HCT116 (cell line): ENCODE data around the gene CDR2. TPM values are rescaled to one million over a fixed set of nuclear protein-coding genes. Genes with fewer than 3 reads are reported as not detected.

Experiments
- ATAC-seq: fragments of 200-7000 bp; cut with Tn5 transposase; 2 replicates; pipeline ENCODE4 v1.9.1; 2020; ENCODE audit warnings: mild to moderate bottlenecking, moderate library complexity
- BruUV-seq: library from RNA; stranded (reverse); fragments of 400-500 nt; replicated peaks from 2 replicates; lab custom pipeline; 2021; lab: Mats Ljungman, UMichigan
- CTCF ChIA-PET: fragments of 300-600 bp; sonication (Branson Sonifier 250); formaldehyde crosslinking; loops from one replicate; lab custom pipeline; 2021; ENCODE audit warnings: antibody characterized with exemption; lab: Charles Lee
- POLR2A ChIA-PET: fragments of 300-600, 350-600 bp; sonication (Branson Sonifier 250); formaldehyde crosslinking; loops from one replicate; lab custom pipeline; 2021; ENCODE audit warnings: antibody characterized with exemption; lab: Charles Lee
- RAD21 ChIA-PET, 2 experiments: fragments of 300-600 bp; sonication (Branson Sonifier 250); formaldehyde crosslinking; loops; one replicate each; lab custom pipeline; 2023; ENCODE audit warnings: low total read pairs in 2 of 2; ENCODE audit not compliant: uncharacterized antibody in 2 of 2, unreplicated experiment in 2 of 2, low non-redundant PET in 1 of 2; lab: Charles Lee
- DNase-seq: peaks from one replicate; pipeline ENCODE4 v3.0.0-alpha.2; 2010; ENCODE audit warnings: low read depth, low spot score
- H2AFZ ChIP-seq: fragments of 200-600 bp; shearing (Covaris generic), sonication (generic); 2 replicates; pipeline ENCODE4 v1.6.1; 2017; ENCODE audit warnings: low read depth, mixed run types, mixed read lengths, antibody characterized with exemption, low read length; ENCODE audit not compliant: poor library complexity, severe bottlenecking
- H3K27ac ChIP-seq: 2 replicates; pipeline ENCODE4 v1.5.1; 2012; ENCODE audit warnings: low read depth, low read length
- H3K27me3 ChIP-seq: fragments of 200-600 bp; sonication (generic); 2 replicates; pipeline ENCODE4 v1.6.1; 2016; ENCODE audit warnings: mixed run types, low read length, mixed read lengths; ENCODE audit not compliant: insufficient read depth
- H3K36me3 ChIP-seq, 2 experiments: fragments of 200-500 bp in 1 of 2; fragments of 200-600 bp in 1 of 2; sonication (Bioruptor generic) in 1 of 2; sonication (generic) in 1 of 2; 2 replicates each; pipeline versions ENCODE4 v1.5.1 to v1.6.1; 2014 to 2016; ENCODE audit warnings: low read length in 2 of 2, inconsistent platforms in 1 of 2, mixed read lengths in 1 of 2, mixed run types in 1 of 2; ENCODE audit not compliant: insufficient read depth in 2 of 2, control insufficient read depth in 1 of 2
- H3K4me1 ChIP-seq, 2 experiments: fragments of 200-600 bp in 1 of 2; sonication (generic) in 1 of 2; 2 replicates each; pipeline versions ENCODE4 v1.5.1 to v1.6.1; 2012 to 2017; ENCODE audit warnings: low read length in 2 of 2, inconsistent platforms in 1 of 2, mild to moderate bottlenecking in 1 of 2, mixed read lengths in 1 of 2, mixed run types in 1 of 2, moderate library complexity in 1 of 2; ENCODE audit not compliant: insufficient read depth in 2 of 2, control insufficient read depth in 1 of 2
- H3K4me2 ChIP-seq: fragments of 200-600 bp; sonication (generic); 2 replicates; pipeline ENCODE4 v1.6.1; 2017; ENCODE audit warnings: mixed run types, low read length, mixed read lengths
- H3K4me3 ChIP-seq, 2 experiments: fragments of 200-600 bp in 1 of 2; sonication (generic) in 1 of 2; replicated peaks in 1 of 2; 2 replicates each; pipeline ENCODE4 v1.5.1; 2011 to 2016; ENCODE audit warnings: low read length in 2 of 2, control low read depth in 1 of 2, low read depth in 1 of 2, mild to moderate bottlenecking in 1 of 2, mixed read lengths in 1 of 2, mixed run types in 1 of 2
- H3K79me2 ChIP-seq: fragments of 200-600 bp; sonication (generic); 2 replicates; pipeline ENCODE4 v1.6.1; 2017; ENCODE audit warnings: mild to moderate bottlenecking, mixed run types, low read length, moderate library complexity, mixed read lengths; ENCODE audit not compliant: insufficient read depth
- H3K9ac ChIP-seq: fragments of 200-600 bp; sonication (generic); 2 replicates; pipeline ENCODE4 v1.6.1; 2016; ENCODE audit warnings: low read length, mixed read lengths
- H3K9me2 ChIP-seq: fragments of 200-600 bp; sonication (generic), shearing (Covaris generic); 2 replicates; pipeline ENCODE4 v1.6.1; 2017; ENCODE audit warnings: mixed run types, mild to moderate bottlenecking, moderate library complexity; ENCODE audit not compliant: insufficient read depth
- H3K9me3 ChIP-seq, 2 experiments: fragments of 200-500 bp in 1 of 2; fragments of 200-600 bp in 1 of 2; sonication (Bioruptor generic) in 1 of 2; sonication (generic) in 1 of 2; 2 replicates each; pipeline ENCODE4 v1.6.1; 2014 to 2017; ENCODE audit warnings: low read length in 2 of 2, mixed read lengths in 2 of 2, inconsistent platforms in 1 of 2, low read depth in 1 of 2, mild to moderate bottlenecking in 1 of 2, mixed run types in 1 of 2, moderate library complexity in 1 of 2; ENCODE audit not compliant: control insufficient read depth in 1 of 2, insufficient read depth in 1 of 2
- H4K20me1 ChIP-seq: fragments of 200-600 bp; sonication (generic), shearing (Covaris generic); 2 replicates; pipeline ENCODE4 v1.6.1; 2017; ENCODE audit warnings: mixed run types, mild to moderate bottlenecking, moderate library complexity; ENCODE audit not compliant: insufficient read depth
- ATF3 ChIP-seq: IDR thresholded peaks from 2 replicates; pipeline ENCODE4 v1.6.1; 2012
- CEBPB ChIP-seq: IDR thresholded peaks from 2 replicates; pipeline ENCODE4 v1.6.1; 2012; ENCODE audit warnings: low read depth
- EZH2 ChIP-seq: fragments of 200-600 bp; sonication (generic); IDR thresholded peaks from 2 replicates; pipeline ENCODE4 v1.6.1; 2017; ENCODE audit warnings: antibody characterized with exemption, mixed run types
- FOSL1 ChIP-seq: IDR thresholded peaks from 2 replicates; pipeline ENCODE4 v1.6.1; 2012; ENCODE audit warnings: low read depth
- JUND ChIP-seq: IDR thresholded peaks from 2 replicates; pipeline ENCODE4 v1.6.1; 2012
- POLR2AphosphoS5 ChIP-seq: IDR thresholded peaks from 2 replicates; pipeline ENCODE4 v1.6.1; 2011; ENCODE audit warnings: mild to moderate bottlenecking, low read depth, low read length, moderate library complexity
- SIN3A ChIP-seq: IDR thresholded peaks from 2 replicates; pipeline ENCODE4 v1.6.1; 2012; ENCODE audit warnings: low read depth
- SP1 ChIP-seq: IDR thresholded peaks from 2 replicates; pipeline ENCODE4 v1.6.1; 2012; ENCODE audit warnings: low read depth
- SRF ChIP-seq: IDR thresholded peaks from 2 replicates; pipeline ENCODE4 v1.6.1; 2012; ENCODE audit warnings: low read depth
- TCF7L2 ChIP-seq: IDR thresholded peaks from 2 replicates; pipeline ENCODE4 v1.7.0; 2011; ENCODE audit warnings: borderline replicate concordance, inconsistent platforms; ENCODE audit not compliant: insufficient read depth, insufficient read length; ENCODE audit errors: extremely low read depth
- ZFX ChIP-seq: fragments of 450-650 bp; IDR thresholded peaks from 2 replicates; pipeline ENCODE4 v1.6.1; 2017
- intact Hi-C: fragments of 100-400 bp; cut with micrococcal nuclease; formaldehyde crosslinking; loops from 2 replicates; pipeline ENCODE4 v1.10.0; 2022
- total RNA-seq: library from RNA; stranded (reverse); gene quantifications from one replicate; pipeline ENCODE4 v1.2.1, GENCODE V29; 2021; ENCODE audit not compliant: unreplicated experiment

The CDR2 gene
- total RNA-seq, 1 experiment from 2014 or later = 27.3 TPM

- peaks cover 0 to 19% of the 10 kb centered on the region in 2 experiments; a peak in 1 of 4 replicates for H3K36me3 ChIP-seq
- H3K4me2 ChIP-seq = peak overlapping the region; percentile 93
- no peak for DNase-seq
- intact Hi-C loops = loop anchor here (10.0 kb wide), 1 partner anchor 294 kb away; the partner anchor contains the start of genes MOSMO and PDZD9
- peaks cover 6 to 19% of the 10 kb centered on the region in 2 experiments; a peak in 3 of 4 replicates for H3K4me1 ChIP-seq
- H4K20me1 ChIP-seq = no peaks in the 10 kb centered on the region; the same call in 1 of the 2 replicates
- H3K4me3 ChIP-seq = peak overlapping the region; percentile 83 to 92; a peak in 3 of 4 replicates
- no TSS peak for BruUV-seq
- ATAC-seq = no peak
- no peak for TF ChIP-seq ATF3
- no peak for TF ChIP-seq SRF
- no peak for TF ChIP-seq SIN3A
- TF ChIP-seq ZFX = no peak
- no peak for TF ChIP-seq JUND
- no peak for TF ChIP-seq EZH2
- no peak for TF ChIP-seq CEBPB
- no peak for TF ChIP-seq SP1
- TF ChIP-seq POLR2AphosphoS5 = no peak
- no peak for TF ChIP-seq FOSL1
- no peak for TF ChIP-seq TCF7L2
- peak overlapping the region; percentile 38; the same call in 1 of the 2 replicates for H3K27ac ChIP-seq
- no peak overlapping the region for H2AFZ ChIP-seq
- RAD21 ChIA-PET = interaction anchor here in 1 of 2 experiments (1.5 kb wide), 1 partner anchor 99 kb away, joined by 5 read pairs; no protein-coding TSS in a partner anchor
- POLR2A ChIA-PET = interaction anchor here (0.6 to 1.3 kb wide), 2 partner anchors 12 to 108 kb away, joined by 3 read pairs; no protein-coding TSS in a partner anchor
- H3K79me2 ChIP-seq = peaks cover 64% of the 10 kb centered on the region
- H3K27me3 ChIP-seq = no peaks in the 10 kb centered on the region
- H3K9me2 ChIP-seq = no peaks in the 10 kb centered on the region
- no peaks in the 10 kb centered on the region for H3K9me3 ChIP-seq
- H3K9ac ChIP-seq = no peak overlapping the region
- CTCF ChIA-PET = interaction anchor here (1.0 kb wide), 1 partner anchor 93 kb away, joined by 8 read pairs; the partner anchor contains the start of gene EEF2K
Observed at GRCh38 chr16:22299036-22299435, 75.4 kb downstream of the CDR2 start.
